T-helper 2 cell (primary cell): ENCODE data around the gene SMARCA4.
"Not testable (repeated sequence)": the region's sequence is repeated elsewhere in the genome, so short reads cannot be mapped to it uniquely, and the experiment has no call there.

Experiments
- DNase-seq, 5 experiments: peaks; one replicate each; pipeline versions ENCODE4 v3.0.0 to v3.0.0-alpha.2; 2012 to 2022

The SMARCA4 gene

DNA sequence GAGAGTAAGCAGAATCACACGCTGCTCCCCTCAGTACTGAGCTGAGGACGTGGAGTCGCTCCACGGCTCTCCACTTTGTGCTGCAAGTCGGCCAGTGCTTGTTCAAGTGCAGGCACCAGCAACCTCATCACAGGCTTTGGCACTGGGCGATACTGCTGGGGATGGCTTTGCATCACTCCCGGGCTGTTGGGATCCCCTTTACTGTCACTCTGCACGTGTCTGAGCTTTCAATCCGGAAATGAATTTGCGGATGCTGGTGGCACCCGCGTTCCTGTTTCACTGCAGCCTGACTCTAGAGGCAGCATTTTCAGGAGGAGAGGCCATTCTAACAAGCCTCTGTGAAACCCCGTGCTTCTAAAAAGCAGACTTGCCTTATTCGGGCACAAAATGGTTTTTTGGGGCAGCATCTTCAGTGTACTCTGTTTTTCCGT, 19.1 kb downstream of the SMARCA4 start:
- DNase-seq = peak in 1 of 5 experiments; percentile 64

DNA sequence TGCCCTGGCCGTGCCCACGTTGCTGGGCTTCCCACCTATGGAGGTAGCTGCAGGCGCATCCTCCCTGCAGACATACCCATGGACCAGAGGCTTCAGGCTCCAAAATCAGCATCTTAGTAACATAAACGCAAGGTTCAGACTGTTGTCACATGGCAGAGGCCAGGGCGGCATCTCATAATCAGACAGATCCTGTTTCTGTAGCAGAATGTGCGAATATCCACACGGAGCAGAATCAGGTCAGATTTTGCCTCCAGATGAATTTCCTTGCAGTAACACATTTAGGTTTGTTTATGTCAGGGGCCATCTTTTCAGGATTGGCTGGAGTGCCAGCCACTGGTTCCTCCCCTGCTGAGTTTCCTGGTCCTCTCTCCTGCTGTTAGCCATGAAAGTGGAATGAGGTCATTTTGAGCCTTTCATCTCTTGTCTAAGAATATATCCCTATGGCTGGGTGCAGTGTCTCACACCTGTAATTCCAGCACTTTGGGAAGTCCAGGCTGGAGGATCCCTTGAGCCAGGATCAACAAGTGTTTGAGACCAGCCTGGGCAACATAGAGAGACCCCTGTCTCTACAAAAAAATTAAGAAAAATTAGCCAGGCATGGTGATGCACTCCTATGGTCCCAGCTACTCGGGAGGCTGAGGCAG, 20.5 kb downstream of the SMARCA4 start:
- DNase-seq = no peak

DNA sequence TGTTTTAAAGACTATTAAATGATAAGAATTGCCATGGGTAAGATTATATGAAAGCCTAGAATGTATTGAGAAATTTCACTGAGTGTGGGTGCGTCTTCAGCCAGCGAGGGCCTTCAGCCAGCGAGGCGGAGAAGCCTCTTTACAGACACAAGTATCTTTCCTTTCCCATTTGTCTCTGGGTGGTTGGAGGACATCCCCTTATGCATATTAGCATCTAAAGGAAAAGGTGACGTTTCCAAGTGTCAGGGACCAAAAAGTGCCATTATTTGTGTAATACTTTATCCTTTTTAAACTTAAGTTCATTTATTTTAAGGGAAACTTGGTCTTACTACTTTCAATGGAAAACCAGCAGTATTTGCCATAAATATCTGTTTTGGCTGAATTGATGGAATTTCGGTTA, 22.2 kb downstream of the SMARCA4 start:
- no peak for DNase-seq

DNA sequence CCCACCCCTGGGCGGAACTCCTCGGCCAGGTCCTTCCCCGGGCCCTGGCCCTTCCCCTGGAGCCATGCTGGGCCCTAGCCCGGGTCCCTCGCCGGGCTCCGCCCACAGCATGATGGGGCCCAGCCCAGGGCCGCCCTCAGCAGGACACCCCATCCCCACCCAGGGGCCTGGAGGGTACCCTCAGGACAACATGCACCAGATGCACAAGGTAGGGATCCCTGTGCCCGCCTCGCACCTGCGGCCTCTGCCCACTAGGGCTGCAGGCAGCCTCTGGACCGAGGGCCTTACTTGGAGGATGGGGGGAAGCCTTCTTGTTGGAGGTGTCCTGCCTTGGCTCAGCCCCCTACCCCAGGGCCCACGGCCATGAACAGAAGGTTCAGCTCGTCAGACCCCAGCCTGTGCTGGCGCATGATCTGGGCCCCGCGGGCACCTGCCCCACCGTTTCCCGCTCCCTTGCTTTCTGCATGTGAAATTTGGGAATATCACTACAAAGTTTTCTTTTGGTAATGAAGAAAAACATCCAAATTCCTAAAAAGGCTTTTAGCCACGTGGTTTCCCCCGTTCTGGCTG, 23.4 kb downstream of the SMARCA4 start:
- no peak for DNase-seq

DNA sequence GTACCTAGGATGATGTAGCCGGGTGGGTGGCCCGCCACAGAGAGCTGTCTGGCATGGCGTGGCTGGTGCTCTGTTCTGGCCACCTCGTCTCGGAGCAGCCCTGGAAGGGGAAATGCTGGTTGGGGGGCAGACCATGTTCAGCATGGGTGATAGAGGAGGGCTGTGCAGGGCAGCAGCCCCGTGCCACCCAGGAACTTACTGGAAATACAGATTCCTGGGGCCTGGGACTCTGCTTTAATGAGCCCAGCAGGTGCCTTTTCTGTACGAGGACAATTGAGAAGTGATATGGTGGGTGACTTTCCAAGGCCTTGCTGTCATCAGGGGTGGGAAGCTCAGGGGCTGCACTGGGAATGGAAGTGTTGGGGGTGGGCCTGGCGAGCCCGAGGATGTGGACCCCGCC, 24.7 kb downstream of the SMARCA4 start:
- DNase-seq = no peak

DNA sequence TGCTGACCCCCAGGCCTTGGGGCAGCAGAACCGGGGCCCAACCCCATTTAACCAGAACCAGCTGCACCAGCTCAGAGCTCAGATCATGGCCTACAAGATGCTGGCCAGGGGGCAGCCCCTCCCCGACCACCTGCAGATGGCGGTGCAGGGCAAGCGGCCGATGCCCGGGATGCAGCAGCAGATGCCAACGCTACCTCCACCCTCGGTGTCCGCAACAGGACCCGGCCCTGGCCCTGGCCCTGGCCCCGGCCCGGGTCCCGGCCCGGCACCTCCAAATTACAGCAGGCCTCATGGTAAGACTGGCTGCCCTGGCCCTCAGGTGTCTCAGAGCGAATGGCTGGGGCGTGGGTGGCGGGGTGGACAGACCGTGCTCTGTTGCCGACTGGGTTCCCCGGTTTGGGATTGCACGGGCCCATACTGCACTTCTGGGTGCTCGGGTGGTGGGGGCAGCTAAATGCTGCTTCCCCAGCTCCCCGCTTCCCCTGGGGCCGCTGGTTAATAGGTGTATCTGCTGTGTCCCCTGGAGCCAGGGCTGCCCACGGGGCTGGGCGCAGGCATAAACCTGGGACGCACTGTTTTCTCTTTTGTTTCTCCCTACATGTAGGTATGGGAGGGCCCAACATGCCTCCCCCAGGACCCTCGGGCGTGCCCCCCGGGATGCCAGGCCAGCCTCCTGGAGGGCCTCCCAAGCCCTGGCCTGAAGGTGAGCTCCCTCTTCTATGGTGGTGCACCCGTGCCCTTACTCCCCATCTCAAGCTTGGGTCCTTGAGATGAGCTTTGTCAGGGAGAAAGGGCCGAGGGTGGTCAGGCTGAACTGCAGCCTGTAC, 25.7 kb downstream of the SMARCA4 start:
- DNase-seq = no peak

DNA sequence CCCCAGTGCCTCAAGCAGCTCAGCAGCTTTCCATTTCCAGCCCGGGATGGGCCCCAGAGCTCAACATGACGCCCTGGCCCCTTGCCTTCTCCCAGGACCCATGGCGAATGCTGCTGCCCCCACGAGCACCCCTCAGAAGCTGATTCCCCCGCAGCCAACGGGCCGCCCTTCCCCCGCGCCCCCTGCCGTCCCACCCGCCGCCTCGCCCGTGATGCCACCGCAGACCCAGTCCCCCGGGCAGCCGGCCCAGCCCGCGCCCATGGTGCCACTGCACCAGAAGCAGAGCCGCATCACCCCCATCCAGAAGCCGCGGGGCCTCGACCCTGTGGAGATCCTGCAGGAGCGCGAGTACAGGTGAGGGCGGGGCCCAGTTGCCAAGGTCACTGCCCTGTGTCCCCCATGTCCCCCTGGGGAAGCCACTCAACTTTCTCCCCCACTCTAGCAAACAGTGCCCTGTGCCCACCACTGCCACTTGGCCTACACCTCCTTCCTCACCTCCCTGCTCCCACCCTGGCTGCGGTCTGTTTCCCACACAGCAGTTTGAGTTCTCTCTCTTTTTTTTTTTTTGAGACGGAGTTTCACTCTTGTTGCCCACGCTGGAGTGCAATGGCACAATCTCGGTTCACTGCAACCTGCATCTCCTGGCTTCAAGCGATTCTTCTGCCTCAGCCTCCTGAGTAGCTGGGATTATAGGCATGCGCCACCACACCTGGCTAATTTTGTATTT, 26.9 kb downstream of the SMARCA4 start:
- no peak for DNase-seq

DNA sequence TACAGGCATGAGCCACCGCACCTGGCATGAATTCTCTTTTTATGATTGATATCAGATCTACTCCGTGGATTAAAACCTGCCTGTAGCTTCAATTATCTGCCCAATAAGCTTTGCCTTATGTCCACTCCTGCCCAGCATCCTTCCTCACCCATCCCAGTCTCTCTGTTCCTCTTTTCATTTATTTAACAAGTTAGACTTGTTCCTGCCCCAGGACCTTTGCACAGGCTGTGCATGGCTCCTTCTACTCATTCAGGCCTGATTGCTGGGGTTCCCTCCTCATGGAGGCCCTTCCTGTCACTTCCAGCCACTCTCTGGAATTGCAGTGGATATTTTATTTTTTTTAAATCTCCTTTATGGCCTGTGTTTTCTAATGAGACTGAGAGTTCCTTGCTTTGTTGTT, 27.6 kb downstream of the SMARCA4 start:
- DNase-seq = no peak

DNA sequence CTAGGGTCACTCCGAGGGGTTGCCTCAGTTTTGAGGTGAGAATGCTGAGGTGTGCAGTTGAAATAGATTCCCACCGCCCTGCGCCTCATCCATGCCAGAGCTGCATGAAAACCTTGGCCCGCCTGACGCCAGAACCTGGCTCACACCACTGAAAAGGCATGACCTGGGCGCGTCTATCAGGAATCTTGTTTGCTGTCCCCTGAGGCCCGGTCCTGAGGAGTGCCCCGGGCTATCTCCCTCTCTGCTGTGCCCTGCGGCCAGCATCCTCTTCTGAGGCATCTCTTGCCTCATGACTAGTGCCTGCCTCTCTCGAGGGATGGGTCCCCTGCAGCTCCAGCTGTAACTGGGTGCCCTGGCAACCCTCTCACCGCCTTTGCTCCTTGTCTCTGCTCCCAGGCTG, 28.1 kb downstream of the SMARCA4 start:
- no peak for DNase-seq

DNA sequence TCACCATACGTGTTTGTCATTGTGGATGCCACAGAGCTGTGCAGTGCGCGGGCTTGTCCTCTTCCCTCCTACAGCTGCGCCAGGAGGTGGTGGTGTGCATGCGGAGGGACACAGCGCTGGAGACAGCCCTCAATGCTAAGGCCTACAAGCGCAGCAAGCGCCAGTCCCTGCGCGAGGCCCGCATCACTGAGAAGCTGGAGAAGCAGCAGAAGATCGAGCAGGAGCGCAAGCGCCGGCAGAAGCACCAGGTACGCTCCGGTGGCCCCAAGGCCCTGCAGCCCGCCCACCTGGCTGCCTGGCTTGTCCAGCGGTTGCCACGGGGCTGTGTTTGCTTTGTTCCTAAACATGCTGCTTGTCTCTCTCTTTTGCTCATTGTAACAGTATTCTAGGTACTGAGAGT, 30.2 kb downstream of the SMARCA4 start:
- no peak for DNase-seq

DNA sequence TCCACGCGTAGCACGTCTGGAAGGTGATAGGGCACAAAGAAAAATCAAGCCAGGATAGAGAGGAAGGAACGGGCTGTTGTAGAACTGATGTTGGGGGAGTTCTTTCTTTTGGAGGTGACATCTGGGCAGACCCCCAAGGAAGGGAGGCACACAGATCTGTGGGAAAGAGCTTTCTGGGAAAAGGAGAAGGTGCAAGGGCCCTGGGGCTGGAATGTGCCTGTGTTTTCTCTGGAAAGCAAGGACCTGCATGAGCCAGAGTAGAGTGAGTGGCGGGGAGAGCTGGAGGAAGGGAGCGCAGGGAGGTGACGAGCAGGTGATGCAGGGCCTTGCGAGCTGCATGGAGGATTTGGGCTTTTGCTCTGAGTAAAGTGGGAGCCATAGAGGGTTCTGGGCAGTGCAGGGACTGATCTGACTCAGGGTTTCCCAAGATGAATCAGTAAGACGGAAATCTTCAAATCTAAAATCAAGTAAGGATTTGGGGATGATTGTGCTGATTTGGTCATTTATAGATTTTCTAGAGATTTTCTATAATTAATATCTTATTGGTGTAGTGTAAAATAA, 30.8 kb downstream of the SMARCA4 start:
- no peak for DNase-seq

DNA sequence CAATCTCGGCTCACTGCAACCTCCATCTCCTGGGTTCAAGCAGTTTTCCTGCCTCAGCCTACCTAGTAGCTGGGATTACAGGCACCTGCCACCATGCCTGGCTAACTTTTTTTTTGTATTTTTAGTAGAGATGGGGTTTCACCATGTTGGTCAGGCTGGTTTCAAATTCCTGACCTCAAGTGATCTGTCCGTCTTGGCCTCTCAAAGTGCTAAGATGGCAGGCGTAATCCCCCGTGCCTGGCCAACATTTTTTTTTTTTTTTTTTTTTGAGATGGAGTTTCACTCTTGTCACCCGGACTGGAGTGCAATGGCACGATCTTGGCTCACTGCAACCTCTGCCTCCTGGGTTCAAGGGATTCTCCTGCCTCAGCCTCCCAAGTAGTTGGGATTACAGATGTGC, 31.3 kb downstream of the SMARCA4 start:
- DNase-seq = not testable (repeated sequence)

DNA sequence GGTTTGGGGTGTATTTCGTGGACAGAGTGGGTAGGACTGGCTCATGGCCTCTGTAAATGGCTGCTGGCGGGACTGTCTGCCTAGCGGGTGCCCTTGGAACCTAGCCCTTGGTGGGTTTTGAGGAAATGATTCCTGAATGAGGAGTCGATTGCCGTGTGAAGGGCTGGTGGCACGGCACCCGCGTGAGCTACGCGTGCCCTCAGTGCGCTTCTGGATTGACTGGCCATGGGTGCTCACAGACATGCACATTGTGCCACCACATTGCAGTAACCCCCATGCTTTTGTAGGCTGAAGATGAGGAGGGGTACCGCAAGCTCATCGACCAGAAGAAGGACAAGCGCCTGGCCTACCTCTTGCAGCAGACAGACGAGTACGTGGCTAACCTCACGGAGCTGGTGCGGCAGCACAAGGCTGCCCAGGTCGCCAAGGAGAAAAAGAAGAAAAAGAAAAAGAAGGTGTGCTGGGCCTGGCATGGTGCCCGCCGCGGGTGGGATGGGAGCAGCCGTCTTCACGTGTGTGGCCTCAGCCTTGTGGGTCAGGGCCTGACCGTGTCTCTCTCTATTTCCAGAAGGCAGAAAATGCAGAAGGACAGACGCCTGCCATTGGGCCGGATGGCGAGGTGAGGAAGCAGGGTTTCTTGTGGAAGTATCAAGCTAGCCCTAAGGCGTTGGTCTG, 35.2 kb downstream of the SMARCA4 start:
- DNase-seq = no peak

DNA sequence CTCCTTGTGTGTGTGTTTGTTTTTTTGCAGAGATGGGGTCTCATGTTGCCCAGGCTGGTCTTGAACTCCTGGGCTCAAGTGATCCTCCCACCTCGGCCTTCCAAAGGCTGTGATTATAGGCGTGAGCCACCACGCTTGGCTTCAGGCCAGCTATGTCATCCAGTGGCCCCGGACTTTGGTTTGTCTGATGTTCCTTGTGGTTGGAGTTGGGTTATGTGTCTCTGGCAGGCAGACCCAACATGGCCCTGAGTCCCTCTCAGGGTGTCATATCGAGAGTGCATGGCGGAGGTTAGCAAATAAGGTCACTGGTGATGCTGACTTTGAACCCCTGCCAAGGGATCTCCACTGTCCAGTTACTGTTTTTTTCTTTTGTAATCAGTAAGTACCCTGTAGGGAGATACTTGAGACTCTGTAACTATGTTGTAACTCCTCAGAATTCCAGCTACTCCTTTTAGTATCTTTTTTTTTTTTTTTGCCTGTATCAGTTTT, 37.3 kb downstream of the SMARCA4 start:
- no peak for DNase-seq

DNA sequence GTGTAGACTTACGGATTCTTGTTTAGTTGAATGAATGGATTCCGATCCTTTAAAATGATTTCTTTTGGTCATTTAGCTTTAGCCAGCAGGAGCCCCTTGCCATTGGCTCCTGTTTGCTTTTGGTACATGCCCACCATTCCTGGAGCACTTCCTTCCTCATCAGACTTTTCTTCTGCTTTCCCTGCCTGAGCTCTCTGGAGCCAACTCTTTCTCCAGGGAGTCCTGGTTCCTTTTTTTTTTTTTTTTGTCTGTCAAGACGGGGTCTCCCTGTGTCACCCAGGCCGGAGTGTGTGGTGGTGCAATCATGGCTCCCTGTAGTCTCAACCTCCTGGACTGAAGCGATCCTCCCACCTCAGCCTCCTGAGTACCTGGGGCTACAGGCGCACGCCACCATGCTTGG, 37.8 kb downstream of the SMARCA4 start:
- no peak for DNase-seq

DNA sequence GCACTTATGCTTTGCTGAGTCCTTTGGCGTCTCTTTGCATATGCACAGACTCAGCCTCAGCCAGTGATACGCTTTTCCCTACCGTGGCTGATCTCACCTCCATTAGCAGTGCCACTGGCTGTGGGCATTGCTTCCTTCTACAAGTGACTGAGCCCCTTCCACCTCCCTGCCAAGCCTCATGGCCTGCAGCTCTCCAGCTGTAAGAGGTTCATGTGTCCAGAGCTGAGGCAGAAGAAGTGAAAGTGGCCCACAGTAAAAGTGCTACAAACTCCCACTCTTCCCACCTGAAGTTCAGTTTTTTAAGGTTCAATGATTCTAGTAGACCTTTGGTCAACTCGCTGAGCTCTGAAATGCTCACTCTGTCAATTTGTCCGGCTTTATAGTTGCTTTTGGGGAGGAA, 44.7 kb downstream of the SMARCA4 start:
- DNase-seq = no peak

DNA sequence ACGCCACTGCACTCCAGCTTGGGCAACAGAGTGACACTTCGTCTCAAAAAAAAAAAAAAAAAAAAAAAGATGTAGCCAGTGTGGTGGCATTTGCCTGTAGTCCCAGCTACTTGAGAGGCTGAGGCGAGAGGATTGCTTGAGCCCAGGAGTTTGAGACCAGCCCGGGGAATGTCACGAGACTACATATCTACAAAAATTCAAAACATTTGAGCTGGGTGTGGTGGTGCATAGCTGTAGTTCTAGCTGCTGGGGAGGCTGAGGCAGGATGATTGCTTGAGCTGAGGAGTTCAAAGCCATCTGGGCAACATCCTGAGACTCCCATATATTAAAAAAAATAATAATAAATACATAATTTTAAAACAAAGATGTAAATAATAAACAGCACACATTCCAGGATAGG, 46.6 kb downstream of the SMARCA4 start:
- DNase-seq = no peak

DNA sequence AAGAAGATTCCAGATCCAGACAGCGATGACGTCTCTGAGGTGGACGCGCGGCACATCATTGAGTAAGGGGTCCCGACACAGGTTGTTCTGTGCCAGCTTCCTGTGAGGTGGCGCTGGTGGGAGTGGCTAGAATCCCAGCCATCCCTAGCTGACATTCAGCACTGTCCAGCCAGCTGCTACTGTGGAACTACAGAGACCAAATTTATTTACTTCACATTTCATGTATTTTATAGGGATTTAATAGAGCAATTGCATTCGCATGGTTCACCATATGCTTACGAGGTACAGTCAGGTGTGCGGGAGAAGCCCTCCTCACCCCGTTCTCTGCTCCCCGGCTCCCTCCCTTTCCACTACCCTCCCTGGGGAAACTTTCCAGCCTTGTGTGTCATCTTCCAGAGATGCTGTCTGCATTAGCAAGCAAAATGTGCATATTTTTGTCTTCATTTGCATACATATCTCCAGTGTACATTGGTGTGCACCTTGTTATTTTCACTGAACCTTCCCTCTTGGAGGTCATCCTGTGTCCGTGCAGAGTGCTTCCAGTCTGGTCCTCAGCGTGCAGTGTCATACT, 47.2 kb downstream of the SMARCA4 start:
- no peak for DNase-seq

DNA sequence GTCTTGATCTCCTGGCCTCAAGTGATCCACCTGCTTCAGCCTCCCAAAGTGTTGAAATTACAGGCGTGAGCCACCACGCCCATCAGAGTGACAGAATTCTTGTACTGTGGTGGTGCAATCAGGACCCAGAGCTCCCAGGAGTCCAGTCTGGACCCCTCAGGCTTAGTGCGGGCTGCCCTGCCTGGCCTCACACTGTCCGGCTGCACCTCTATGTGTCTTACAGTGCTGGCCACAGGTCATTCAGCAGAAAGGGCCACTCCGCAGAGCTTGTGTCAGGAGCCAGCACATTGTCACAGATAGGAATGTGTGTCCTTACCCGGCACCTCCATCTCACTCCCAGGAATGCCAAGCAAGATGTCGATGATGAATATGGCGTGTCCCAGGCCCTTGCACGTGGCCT, 49.2 kb downstream of the SMARCA4 start:
- no peak for DNase-seq

DNA sequence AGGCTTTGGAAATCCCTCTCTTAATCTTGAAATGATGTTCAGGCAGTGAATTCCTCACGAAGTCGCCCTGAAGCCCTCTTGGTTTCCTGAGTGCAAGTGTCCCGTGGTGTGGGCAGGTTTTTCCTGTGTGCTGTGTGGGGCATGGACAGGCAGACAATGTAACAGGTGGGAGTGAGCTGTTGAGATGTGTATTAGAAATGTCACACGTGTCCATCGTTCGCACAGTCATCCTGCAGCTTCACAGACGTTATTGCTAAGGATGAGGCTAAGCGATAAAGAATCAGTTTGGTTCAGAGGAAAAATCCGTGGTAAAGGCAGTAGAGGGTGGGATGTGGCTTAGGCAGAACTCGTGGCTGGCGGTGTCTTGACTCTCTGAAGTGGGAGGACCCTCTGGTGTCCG, 51.7 kb downstream of the SMARCA4 start:
- DNase-seq = no peak

DNA sequence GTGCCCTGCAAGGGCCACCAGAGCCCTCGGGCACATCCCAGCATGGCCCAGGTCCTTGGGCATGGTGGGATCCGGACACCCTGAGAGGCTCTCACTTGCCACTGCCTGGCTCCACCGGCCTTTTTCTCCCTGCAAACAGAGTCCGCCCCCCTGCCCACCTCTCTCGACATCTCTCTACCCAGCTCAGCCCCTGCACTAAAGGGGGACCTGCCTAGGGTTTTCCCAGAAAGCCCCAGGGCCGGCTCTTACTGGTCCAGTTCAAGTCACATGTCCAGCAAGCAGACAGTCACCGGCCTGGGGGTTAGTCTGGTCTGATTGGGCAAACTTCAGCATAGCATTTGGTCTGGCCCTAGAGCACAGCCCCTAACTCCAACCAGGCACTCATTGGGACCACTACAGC, 52.9 kb downstream of the SMARCA4 start:
- DNase-seq = no peak

DNA sequence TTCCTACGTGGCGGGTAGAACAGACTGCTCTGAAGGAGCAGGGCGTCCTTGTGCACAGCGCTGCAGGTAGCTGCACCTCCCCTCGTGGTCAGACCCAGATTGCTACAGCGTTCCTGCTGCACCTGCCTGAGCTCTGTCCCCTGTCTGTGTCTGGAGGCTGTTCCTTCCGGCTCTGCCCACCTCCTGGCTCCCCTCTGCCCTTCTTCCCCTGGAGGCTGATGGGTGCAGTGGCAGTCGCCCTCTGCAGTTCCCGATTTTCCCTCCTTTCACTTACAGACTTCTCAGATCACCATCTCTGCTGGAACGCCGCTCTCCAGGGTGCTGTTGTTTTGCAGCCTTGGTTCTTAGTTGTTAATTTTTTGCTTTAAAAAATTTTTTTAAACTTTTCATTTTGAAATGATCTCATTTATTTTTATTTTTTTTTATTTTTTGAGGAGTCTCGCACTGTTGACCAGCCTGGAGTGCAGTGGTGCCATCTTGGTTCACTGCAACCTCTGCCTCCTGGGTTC, 53.6 kb downstream of the SMARCA4 start:
- DNase-seq = no peak
